Occipital lobe (tissue), 2 donors: ENCODE results near the gene STUB1. TPM values are rescaled to one million over a fixed set of nuclear protein-coding genes. Genes with fewer than 3 reads are reported as not detected.

Experiments
- DNase-seq: peaks from one replicate; lab custom pipeline; 2025; lab: John Stamatoyannopoulos, UW
- total RNA-seq: library from RNA; depleted of rRNA; stranded (reverse); fragments of >200 nt; gene quantifications from one replicate; pipeline ENCODE4 v1.2.3, GENCODE V29; 2014

Gene STUB1
- total RNA-seq, 1 donor from 2014 or later: 49.9 TPM

- DNase-seq: no peak
Observed at GRCh38 chr16:666572-666971, 13.6 kb upstream of the STUB1 start.

GRCh38 chr16:667113-667779 lies 13.0 kb upstream of the STUB1 start:
- DNase-seq: no peak

- peak; percentile 82 for DNase-seq
Observed at GRCh38 chr16:667780-668518, 12.3 kb upstream of the STUB1 start, which contains the start of gene RHOT2. RHOT2 (plus strand) TSS chr16:668132; CDS start chr16:668200, 68 bp downstream.

GRCh38 chr16:668519-669171 lies 11.6 kb upstream of the STUB1 start:
- DNase-seq: no peak

GRCh38 chr16:669666-670065 lies 10.5 kb upstream of the STUB1 start:
- no peak for DNase-seq

- no peak for DNase-seq
Observed at GRCh38 chr16:670485-671352, 9.5 kb upstream of the STUB1 start.

- no peak for DNase-seq
Observed at GRCh38 chr16:671353-672131, 8.7 kb upstream of the STUB1 start.

- no peak for DNase-seq
Observed at GRCh38 chr16:672371-672770, 7.8 kb upstream of the STUB1 start.

- no peak for DNase-seq
Observed at GRCh38 chr16:672851-673250, 7.4 kb upstream of the STUB1 start.

- no peak for DNase-seq
Observed at GRCh38 chr16:673399-673991, 6.7 kb upstream of the STUB1 start.

GRCh38 chr16:674214-674881 lies 5.9 kb upstream of the STUB1 start:
- no peak for DNase-seq

- DNase-seq: peak; percentile 50
Observed at GRCh38 chr16:674968-675883, 5.0 kb upstream of the STUB1 start, which contains the start of gene RHBDL1. RHBDL1 (plus strand) TSS chr16:675671; CDS start chr16:675791, 120 bp downstream.

- no peak for DNase-seq
Observed at GRCh38 chr16:675884-676564, 4.2 kb upstream of the STUB1 start.

GRCh38 chr16:676565-676902 lies 3.7 kb upstream of the STUB1 start:
- DNase-seq: no peak

- no peak for DNase-seq
Observed at GRCh38 chr16:676913-677312, 3.3 kb upstream of the STUB1 start.

GRCh38 chr16:677316-678190 lies 2.7 kb upstream of the STUB1 start:
- DNase-seq: no peak

GRCh38 chr16:678209-678857 lies 1.9 kb upstream of the STUB1 start:
- DNase-seq: no peak
